ENCODE results near the gene ATAT1. TPM values are rescaled to one million over a fixed set of nuclear protein-coding genes. Genes with fewer than 3 reads are reported as not detected.

Gene ATAT1
- total RNA-seq, 1 experiment from 2014 or later: 19.3 TPM

- ChIA-PET POLR2A (no interaction called here), CTCF (interaction anchor here (0.9 to 1.5 kb wide), 3 partner anchors 16 to 74 kb away, joined by 3 to 4 read pairs (median 3); partner anchors contain the start of gene DHX16)
- Mint-ChIP-seq H3K4me1 (no peaks in the 10 kb centered on the region), H3K9me3 (no peaks in the 10 kb centered on the region), H3K36me3 (peaks cover 66% of the 10 kb centered on the region), H3K27me3 (ENCODE audit: low read depth) (no peaks in the 10 kb centered on the region), H3K27ac (no peak overlapping the region), H3K4me3 (no peak overlapping the region)
- DNase-seq (ENCODE audit: low spot score): no peak
- no peak; the same call in 1 of the 2 replicates for ATAC-seq
- TF ChIP-seq SMAD3 (CRISPR knock-in tag; IDR thresholded peaks at IDR 0.05; ENCODE audit: borderline replicate concordance) (no peak), GRHL2 (CRISPR knock-in tag; IDR thresholded peaks at IDR 0.05; ENCODE audit: insufficient replicate concordance, severe bottlenecking) (no peak), NR2C2 (CRISPR knock-in tag; IDR thresholded peaks at IDR 0.05) (no peak), NFATC4 (CRISPR knock-in tag; IDR thresholded peaks at IDR 0.05) (no peak), EMX1 (CRISPR knock-in tag; IDR thresholded peaks at IDR 0.05) (no peak), PRDM15 (CRISPR knock-in tag; IDR thresholded peaks at IDR 0.05) (no peak), MAX (CRISPR knock-in tag; IDR thresholded peaks at IDR 0.05) (no peak), ZNF281 (CRISPR knock-in tag; IDR thresholded peaks at IDR 0.05) (no peak), FOXJ3 (CRISPR knock-in tag; IDR thresholded peaks at IDR 0.05; ENCODE audit: borderline replicate concordance) (no peak), PRRX2 (CRISPR knock-in tag; IDR thresholded peaks at IDR 0.05) (no peak), ZNF317 (CRISPR knock-in tag; IDR thresholded peaks at IDR 0.05; ENCODE audit: borderline replicate concordance, low read depth) (no peak), ETV6 (CRISPR knock-in tag; IDR thresholded peaks at IDR 0.05) (no peak), PREB (CRISPR knock-in tag; IDR thresholded peaks at IDR 0.05; ENCODE audit: borderline replicate concordance) (no peak), NFYB (CRISPR knock-in tag; conservative IDR thresholded peaks at IDR 0.05; ENCODE audit: low read depth) (no peak), E2F1 (CRISPR knock-in tag; IDR thresholded peaks at IDR 0.05) (no peak)
- TF ChIP-seq, protein P1, sequence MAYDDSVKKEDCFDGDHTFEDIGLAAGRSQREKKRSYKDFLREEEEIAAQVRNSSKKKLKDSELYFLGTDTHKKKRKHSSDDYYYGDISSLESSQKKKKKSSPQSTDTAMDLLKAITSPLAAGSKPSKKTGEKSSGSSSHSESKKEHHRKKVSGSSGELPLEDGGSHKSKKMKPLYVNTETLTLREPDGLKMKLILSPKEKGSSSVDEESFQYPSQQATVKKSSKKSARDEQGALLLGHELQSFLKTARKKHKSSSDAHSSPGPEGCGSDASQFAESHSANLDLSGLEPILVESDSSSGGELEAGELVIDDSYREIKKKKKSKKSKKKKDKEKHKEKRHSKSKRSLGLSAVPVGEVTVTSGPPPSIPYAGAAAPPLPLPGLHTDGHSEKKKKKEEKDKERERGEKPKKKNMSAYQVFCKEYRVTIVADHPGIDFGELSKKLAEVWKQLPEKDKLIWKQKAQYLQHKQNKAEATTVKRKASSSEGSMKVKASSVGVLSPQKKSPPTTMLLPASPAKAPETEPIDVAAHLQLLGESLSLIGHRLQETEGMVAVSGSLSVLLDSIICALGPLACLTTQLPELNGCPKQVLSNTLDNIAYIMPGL (CRISPR knock-in tag; IDR thresholded peaks at IDR 0.05): no peak
- TF ChIP-seq, protein P2, sequence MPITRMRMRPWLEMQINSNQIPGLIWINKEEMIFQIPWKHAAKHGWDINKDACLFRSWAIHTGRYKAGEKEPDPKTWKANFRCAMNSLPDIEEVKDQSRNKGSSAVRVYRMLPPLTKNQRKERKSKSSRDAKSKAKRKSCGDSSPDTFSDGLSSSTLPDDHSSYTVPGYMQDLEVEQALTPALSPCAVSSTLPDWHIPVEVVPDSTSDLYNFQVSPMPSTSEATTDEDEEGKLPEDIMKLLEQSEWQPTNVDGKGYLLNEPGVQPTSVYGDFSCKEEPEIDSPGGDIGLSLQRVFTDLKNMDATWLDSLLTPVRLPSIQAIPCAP (CRISPR knock-in tag; IDR thresholded peaks at IDR 0.05): no peak
- TF ChIP-seq, protein P3, sequence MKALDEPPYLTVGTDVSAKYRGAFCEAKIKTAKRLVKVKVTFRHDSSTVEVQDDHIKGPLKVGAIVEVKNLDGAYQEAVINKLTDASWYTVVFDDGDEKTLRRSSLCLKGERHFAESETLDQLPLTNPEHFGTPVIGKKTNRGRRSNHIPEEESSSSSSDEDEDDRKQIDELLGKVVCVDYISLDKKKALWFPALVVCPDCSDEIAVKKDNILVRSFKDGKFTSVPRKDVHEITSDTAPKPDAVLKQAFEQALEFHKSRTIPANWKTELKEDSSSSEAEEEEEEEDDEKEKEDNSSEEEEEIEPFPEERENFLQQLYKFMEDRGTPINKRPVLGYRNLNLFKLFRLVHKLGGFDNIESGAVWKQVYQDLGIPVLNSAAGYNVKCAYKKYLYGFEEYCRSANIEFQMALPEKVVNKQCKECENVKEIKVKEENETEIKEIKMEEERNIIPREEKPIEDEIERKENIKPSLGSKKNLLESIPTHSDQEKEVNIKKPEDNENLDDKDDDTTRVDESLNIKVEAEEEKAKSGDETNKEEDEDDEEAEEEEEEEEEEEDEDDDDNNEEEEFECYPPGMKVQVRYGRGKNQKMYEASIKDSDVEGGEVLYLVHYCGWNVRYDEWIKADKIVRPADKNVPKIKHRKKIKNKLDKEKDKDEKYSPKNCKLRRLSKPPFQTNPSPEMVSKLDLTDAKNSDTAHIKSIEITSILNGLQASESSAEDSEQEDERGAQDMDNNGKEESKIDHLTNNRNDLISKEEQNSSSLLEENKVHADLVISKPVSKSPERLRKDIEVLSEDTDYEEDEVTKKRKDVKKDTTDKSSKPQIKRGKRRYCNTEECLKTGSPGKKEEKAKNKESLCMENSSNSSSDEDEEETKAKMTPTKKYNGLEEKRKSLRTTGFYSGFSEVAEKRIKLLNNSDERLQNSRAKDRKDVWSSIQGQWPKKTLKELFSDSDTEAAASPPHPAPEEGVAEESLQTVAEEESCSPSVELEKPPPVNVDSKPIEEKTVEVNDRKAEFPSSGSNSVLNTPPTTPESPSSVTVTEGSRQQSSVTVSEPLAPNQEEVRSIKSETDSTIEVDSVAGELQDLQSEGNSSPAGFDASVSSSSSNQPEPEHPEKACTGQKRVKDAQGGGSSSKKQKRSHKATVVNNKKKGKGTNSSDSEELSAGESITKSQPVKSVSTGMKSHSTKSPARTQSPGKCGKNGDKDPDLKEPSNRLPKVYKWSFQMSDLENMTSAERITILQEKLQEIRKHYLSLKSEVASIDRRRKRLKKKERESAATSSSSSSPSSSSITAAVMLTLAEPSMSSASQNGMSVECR (CRISPR knock-in tag; IDR thresholded peaks at IDR 0.05; ENCODE audit: borderline replicate concordance): no peak
- TF ChIP-seq, protein P4, sequence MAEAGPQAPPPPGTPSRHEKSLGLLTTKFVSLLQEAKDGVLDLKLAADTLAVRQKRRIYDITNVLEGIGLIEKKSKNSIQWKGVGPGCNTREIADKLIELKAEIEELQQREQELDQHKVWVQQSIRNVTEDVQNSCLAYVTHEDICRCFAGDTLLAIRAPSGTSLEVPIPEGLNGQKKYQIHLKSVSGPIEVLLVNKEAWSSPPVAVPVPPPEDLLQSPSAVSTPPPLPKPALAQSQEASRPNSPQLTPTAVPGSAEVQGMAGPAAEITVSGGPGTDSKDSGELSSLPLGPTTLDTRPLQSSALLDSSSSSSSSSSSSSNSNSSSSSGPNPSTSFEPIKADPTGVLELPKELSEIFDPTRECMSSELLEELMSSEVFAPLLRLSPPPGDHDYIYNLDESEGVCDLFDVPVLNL (CRISPR knock-in tag; IDR thresholded peaks at IDR 0.05; ENCODE audit: borderline replicate concordance, low read depth): no peak
Measured at GRCh38 chr6:30656513-30656912, 29.8 kb downstream of the ATAT1 start.

All from WTC11 (cell line).